ENCODE measurements around the gene TDG.

The TDG gene

DNA sequence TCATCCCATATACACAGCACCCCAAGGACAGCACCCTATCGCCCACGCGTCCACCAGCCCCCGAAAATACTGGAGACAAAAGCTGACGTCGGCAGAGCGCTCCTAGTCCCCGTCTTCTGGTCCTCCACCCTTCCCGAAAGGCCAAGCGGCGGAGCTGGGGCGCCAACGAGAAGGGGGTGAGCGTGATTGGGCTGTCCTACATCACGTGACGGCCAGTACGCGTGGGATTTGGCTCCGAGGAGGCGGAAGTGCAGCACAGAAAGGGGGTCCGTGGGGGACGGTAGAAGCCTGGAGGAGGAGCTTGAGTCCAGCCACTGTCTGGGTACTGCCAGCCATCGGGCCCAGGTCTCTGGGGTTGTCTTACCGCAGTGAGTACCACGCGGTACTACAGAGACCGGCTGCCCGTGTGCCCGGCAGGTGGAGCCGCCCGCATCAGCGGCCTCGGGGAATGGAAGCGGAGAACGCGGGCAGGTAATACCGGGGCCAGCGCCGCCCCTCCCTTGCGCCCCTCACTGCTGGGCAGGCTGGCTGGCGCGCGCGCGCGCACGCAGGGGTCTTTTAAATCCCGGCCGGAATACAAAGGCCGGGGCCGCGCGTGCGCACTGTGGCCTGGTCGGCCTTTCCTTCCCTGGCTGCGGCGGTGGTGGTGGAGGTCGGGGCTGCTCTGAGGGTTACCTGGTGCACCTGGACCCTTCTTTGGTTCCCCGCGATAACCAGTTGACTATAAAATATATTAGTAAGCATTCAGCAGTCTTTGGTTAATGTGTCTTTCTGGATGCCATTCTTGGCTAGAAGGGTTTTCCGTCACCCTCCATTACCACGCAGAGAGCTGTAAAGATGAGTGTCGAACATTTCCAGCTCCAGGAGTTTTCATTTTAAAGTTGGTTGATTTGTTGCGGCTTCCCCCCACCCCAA, at the start of gene TDG:
Gene TDG (plus strand): TSS at position 283 of the 915 bp plus-strand sequence. CDS start 166 bp downstream, at position 449.
- peak; percentile 98 for DNase-seq

- no peak for DNase-seq
These were observed 47.8 kb upstream of the TDG start for GRCh38 chr12:103917873-103918272.

- no peak for DNase-seq
These were observed 40.7 kb upstream of the TDG start for GRCh38 chr12:103924761-103925641.

GRCh38 chr12:103928682-103929045, 37.0 kb upstream of the TDG start:
- peak; percentile 53 for DNase-seq

DNA sequence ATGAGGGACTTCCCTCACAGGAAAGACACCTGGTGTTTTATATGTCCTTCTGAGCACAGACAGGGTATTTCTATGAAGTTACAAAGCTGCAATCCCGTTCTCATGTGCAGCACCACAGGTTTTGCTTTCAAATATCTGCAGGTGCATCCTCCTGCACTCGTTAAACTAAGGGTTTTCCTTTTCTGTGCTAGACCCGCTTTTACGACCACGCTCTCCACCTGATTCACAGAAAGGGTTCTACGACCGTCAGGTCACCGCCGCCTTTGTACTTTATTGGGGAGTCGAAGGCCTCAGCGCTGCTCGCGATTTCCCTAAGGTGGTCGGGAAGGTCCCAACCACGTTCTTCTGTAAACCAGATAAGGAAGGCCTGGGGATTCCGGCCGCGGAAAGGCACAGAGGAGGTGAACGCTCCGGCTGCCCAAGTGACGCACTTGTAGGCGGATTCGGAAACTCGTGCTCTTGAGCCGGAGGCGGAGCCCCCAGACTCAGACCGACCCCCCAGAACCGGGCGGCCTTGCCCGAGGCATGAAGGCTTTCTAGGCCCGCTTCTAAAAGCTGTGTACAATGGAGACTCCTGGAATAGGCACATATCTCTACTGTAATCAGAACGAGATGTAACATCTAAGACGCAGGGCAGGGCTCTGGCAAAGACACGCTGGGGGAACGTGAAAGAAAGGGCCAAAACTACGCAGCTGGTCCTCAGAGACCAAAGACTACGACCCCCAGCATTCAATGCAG, 36.5 kb upstream of the TDG start:
- DNase-seq, result peak; percentile 89

DNA sequence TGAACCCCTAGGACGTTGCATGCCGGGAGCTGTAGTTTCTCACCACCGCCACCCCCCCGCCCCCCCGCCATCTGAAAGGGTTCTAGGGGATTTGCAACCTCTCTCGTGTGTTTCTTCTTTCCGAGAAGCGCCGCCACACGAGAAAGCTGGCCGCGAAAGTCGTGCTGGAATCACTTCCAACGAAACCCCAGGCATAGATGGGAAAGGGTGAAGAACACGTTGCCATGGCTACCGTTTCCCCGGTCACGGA, 36.0 kb upstream of the TDG start:
- no peak for DNase-seq

GRCh38 chr12:103930034-103930786, 35.5 kb upstream of the TDG start, which contains the start of gene HSP90B1:
Gene HSP90B1 (plus strand): TSS chr12:103930410. CDS start chr12:103930516, 106 bp downstream.
- peak; percentile 100 for DNase-seq

DNA sequence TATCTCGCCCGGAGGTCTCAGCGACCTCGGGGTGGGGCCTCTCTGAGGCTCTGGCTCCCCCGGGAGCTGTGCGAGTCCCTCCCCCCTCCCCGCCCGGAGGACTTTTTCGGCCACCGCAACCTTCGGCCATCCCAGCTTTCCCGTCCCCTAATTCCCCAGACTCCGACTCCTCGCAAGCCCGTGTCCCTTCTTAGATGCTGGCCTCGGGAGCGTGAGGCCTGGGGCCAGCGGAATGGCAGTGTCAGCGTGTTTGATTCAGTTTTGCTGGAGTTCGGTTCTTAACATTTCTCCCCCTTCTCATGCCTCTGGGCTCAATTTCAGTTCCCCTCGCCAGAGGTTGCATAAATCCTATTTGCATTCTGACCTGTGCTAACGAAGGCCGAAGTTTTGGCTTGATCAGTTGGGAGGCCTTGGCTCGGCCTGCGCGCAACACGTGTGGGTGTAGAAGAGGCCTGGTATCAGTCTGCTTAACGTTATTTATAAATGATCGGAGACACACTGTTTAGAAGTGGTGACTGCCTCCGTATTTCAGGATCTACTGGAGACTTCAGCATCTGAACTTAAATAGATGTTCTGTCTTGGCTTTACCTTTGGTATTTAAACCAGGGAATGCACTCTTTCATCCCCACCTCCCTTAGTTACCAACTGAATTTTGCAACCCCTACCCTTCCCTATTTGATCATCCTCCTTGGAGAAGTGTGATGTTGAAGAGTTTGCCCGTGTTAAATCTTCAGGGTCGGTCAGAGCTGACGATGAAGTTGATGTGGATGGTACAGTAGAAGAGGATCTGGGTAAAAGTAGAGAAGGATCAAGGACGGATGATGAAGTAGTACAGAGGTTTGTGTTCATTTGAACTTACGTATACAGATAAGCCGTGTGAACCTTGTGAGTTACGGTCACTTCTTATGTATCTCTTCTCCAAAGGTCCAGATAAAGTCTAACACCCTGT, 34.6 kb upstream of the TDG start:
- DNase-seq, result peak; percentile 75

DNA sequence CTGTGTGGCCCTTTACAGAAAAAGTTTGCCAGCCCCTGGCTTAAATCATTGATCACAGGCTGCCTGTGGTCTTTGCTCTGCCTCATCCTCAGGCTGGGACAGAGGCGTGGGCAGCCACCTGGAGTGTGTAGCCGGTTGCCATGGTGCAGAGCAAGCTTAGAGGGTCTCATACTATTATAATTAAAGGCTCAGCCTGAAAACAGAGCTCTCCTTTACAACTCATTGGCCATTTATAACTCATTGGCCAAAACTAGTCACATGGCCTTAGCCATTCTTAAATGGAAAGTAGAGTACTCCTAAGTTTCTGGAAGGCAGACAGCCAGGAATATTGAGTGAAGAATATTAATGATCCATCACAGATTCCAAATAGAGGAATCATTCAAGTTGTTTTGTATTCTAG, 32.4 kb upstream of the TDG start:
- no peak for DNase-seq

- DNase-seq, result no peak
These were observed 29.0 kb upstream of the TDG start for GRCh38 chr12:103936679-103937078.

DNA sequence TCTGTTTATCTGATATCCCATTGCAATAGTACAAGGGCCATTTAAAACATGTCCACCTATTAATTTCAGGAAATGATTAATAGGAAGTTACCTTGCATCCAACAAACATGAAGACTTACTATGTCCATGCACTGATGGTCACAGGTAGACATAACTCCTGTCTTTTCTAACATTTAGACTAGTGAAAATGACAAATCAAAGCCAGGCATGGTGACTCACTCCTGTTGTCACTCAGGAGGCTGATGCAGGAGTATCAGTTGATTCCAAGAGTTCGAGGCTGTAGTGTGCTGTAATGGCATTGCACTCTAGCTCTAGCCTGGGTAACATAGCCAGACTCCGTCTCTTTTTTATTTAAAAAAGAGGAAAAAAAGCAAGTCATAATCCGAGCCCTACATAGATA, 20.7 kb upstream of the TDG start:
- DNase-seq, result no peak

DNA sequence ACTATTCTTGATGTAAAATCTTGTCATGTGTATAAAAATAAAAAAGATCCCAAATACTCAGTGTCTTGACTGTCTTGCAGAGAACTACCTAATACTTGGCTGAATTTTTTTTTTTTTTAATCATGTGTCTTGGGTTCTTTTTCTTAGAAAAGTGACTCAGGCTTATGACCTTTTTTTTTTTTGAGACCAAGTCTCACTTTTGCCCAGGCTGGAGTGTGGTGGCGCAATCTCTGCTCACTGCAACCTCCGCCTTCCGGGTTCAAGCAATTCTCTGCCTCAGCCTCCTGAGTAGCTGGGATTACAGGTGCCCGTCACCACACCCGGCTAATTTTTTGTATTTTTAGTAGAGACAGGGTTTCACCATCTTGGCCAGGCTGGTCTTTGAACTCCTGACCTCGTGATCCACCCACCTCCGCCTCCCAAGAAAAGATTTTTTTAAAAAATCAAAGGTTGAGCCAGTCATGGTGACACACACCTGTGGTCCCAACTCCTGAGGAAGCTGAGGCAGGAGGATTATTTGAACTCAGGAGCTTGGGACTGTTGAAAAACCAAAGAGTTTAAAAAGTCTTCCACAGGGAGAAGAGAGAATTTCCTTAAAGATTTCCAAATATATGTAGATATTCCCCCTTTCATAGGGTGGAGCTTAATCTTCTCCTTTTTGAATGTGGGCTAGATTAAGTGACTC, 17.7 kb upstream of the TDG start:
- DNase-seq, result peak; percentile 51

DNA sequence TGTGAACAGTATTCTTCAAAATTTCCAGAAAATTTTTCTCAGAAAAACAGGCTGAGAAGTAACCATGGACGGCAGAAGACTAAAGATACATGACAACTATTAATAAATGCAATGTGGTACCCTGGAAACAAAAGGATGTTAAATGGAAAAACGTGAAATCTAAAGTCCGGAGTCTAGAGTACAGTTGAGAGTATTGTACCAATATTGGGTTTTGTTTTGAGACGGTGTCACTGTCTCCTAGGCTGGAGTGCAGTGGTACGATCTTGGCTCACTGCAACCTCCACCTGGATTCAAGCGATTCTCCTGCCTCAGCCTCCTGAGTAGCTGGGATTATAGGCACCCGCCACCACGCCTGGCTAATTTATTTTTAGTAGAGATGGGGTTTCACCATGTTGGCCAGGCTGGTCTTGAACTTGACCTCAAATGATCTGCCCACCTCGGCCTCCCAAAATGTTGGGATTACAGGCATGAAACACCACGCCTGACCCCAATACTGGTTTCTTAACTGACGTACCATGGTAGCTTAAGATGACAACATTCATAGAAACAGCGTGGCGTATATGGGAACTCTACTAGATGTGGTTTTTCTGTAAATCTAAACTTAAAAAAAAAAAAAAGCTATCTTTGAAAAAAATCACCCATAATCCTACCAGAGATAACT, 16.8 kb upstream of the TDG start:
- DNase-seq, result no peak

GRCh38 chr12:103952497-103952896, 13.2 kb upstream of the TDG start:
- no peak for DNase-seq

DNA sequence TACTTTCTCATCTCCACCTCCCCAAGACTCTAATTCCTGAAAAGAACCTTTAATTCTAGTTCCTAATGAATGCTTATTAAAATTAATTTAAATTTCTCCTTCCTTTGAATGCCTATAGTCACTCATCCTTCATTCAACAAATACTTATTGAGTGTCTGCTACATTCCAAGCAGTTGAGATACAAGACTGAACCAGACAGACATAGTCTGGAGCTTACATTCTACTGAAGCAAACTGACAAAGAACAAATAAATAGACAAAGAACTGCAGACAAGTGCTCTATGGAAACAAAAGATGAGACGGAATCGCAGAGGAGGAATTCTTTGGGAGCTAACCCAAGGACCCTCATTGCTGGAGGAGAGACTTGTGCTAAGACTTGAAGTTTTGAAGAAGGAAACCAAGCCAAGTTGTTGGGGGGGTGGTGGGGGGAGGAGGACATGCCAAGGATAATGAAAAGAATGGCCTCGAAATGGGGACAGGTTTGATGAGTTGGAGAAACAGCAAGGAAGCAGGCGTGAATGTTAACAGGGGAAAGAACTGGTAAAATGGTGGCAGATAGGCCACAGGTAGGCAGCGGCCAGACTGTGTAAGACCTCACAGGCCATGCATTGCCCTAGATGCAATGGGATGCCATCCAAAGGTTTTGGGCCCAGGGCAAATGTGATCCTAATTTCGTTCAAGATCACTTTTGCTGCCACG, 9.7 kb upstream of the TDG start:
- no peak for DNase-seq

DNA sequence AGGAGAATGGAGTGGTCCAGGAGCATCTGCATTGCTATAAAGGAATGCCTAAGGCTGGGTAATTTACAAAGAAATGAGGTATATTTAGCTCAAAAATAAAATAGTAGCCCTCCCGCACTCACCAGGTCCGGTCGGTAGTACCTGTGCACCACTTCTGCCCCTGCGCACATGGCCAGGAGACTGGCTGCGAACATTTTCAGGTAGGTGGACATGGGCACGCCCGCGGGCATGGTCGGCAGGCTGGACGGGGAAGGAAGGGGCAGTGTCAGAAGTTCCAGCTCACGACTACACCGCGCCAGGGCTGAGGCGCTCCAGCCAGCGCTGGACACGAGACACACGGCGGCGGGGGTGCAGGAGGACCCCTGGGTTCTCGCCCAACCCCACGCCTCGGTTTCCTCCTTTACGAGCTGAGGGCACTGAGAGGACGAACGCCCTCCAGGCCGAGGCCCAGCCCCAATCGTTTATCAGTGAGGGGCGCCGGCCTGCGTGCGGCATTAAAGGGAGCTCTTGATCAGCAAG, 9.1 kb upstream of the TDG start:
- DNase-seq, result no peak

GRCh38 chr12:103957865-103958388, 7.7 kb upstream of the TDG start:
- no peak for DNase-seq

- DNase-seq, result no peak
These were observed 7.1 kb upstream of the TDG start for GRCh38 chr12:103958621-103959020.

DNA sequence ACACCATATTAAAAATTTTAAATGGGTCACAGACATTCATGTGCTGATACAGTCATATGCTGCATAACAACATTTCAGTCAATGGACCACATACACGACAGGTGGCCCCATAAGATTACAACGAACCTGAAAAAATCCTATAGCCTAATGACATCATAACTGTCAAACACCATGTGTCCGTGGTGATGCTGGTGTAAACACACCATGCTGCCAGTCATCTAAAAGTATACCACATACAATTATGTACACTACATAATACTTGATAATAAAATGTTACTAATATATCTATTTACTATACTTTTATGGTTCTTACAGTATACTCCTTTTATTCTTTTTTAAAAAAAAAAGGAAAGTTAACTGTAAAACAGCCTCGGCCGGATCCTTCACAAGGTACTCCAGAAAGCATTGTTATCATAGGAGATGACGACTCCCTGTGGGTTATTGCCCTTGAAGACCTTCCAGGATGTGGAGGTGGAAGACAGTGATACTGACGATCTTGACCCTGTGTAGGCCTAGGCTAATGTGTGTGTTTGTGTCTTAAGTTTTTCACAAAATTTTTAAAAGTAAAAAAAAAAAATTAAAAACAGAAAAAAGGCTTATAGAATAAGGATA, 5.0 kb upstream of the TDG start:
- DNase-seq, result no peak
